BLaER1 (cell line): ENCODE results near the gene HTR3E.

Experiments used
- H3K27ac ChIP-seq: shearing (Covaris generic); formaldehyde crosslinking; 2 replicates; pipeline ENCODE4 v1.8.1; 2022
- H3K27me3 ChIP-seq: shearing (Covaris generic); formaldehyde crosslinking; 2 replicates; pipeline ENCODE4 v1.8.1; 2022
- H3K36me3 ChIP-seq: shearing (Covaris generic); formaldehyde crosslinking; 2 replicates; pipeline ENCODE4 v1.8.1; 2022
- H3K4me1 ChIP-seq: shearing (Covaris generic); formaldehyde crosslinking; 2 replicates; pipeline ENCODE4 v1.8.1; 2022
- H3K4me2 ChIP-seq: shearing (Covaris generic); formaldehyde crosslinking; 2 replicates; pipeline ENCODE4 v1.8.1; 2022
- H3K4me3 ChIP-seq: shearing (Covaris generic); formaldehyde crosslinking; 2 replicates; pipeline ENCODE4 v1.8.1; 2022
- H3K9ac ChIP-seq: shearing (Covaris generic); formaldehyde crosslinking; 2 replicates; pipeline ENCODE4 v1.8.1; 2022
- H3K9me3 ChIP-seq: shearing (Covaris generic); formaldehyde crosslinking; 2 replicates; pipeline ENCODE4 v1.8.1; 2022
- H4K20me1 ChIP-seq: shearing (Covaris generic); formaldehyde crosslinking; 2 replicates; pipeline ENCODE4 v1.8.1; 2022
- Cebpa-rat ChIP-seq: shearing (Covaris generic); IDR thresholded peaks from 2 replicates; pipeline ENCODE4 v1.8.1; 2022

Gene HTR3E

GRCh38 chr3:184073621-184074020 is 23.2 kb upstream of the HTR3E start:
- no peak overlapping the region for H3K27ac ChIP-seq
- H3K4me1 ChIP-seq = no peaks in the 10 kb centered on the region
- no peak for TF ChIP-seq Cebpa-rat
- H3K9ac ChIP-seq = no peak overlapping the region
- no peak overlapping the region for H3K4me2 ChIP-seq
- no peaks in the 10 kb centered on the region for H3K36me3 ChIP-seq
- no peaks in the 10 kb centered on the region for H4K20me1 ChIP-seq
- H3K4me3 ChIP-seq = no peak overlapping the region
- H3K27me3 ChIP-seq = no peaks in the 10 kb centered on the region
- H3K9me3 ChIP-seq = peaks cover 24% of the 10 kb centered on the region

DNA sequence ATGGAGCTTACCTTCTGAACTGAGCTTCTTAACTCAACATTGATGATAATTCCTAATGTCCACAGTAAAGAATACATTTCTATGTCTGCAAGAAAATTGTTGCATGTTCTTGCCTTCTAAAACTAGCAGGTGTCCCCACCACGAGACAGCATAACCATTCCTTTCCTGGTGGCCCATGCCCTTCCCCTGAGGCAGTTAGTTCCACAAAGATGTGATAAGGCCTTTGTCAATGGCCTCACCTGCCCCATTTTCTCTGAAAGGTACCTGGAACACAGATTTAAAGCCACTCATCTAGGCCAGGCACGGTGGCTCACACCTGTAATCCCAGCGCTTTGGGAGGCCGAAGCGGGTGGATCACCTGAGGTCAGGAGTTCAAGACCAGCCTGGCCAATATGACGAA is 21.0 kb upstream of the HTR3E start:
- Histone ChIP-seq H3K27me3 (no peaks in the 10 kb centered on the region), H4K20me1 (no peaks in the 10 kb centered on the region), H3K27ac (no peak overlapping the region), H3K36me3 (no peaks in the 10 kb centered on the region), H3K4me2 (no peak overlapping the region), H3K9me3 (peaks cover 6% of the 10 kb centered on the region), H3K9ac (no peak overlapping the region), H3K4me3 (no peak overlapping the region), H3K4me1 (no peaks in the 10 kb centered on the region)
- no peak for TF ChIP-seq Cebpa-rat

- no peak overlapping the region for H3K9ac ChIP-seq
- H3K4me3 ChIP-seq = no peak overlapping the region
- no peak for TF ChIP-seq Cebpa-rat
- no peaks in the 10 kb centered on the region for H3K36me3 ChIP-seq
- no peaks in the 10 kb centered on the region for H3K27me3 ChIP-seq
- H3K9me3 ChIP-seq = no peaks in the 10 kb centered on the region
- no peaks in the 10 kb centered on the region for H4K20me1 ChIP-seq
- no peak overlapping the region for H3K27ac ChIP-seq
- no peaks in the 10 kb centered on the region for H3K4me1 ChIP-seq
- H3K4me2 ChIP-seq = no peak overlapping the region
Measured at GRCh38 chr3:184077881-184078280, 19.0 kb upstream of the HTR3E start.

- TF ChIP-seq Cebpa-rat = no peak
- Histone ChIP-seq H3K27ac (no peak overlapping the region), H3K36me3 (no peaks in the 10 kb centered on the region), H3K4me3 (no peak overlapping the region), H3K4me2 (no peak overlapping the region), H3K4me1 (no peaks in the 10 kb centered on the region), H3K9me3 (no peaks in the 10 kb centered on the region), H3K9ac (no peak overlapping the region), H3K27me3 (no peaks in the 10 kb centered on the region), H4K20me1 (no peaks in the 10 kb centered on the region)
Measured at GRCh38 chr3:184078851-184079250, 18.0 kb upstream of the HTR3E start.

- no peak overlapping the region for H3K9ac ChIP-seq
- TF ChIP-seq Cebpa-rat = no peak
- H3K36me3 ChIP-seq = no peaks in the 10 kb centered on the region
- no peaks in the 10 kb centered on the region for H3K27me3 ChIP-seq
- no peak overlapping the region for H3K4me3 ChIP-seq
- H3K4me1 ChIP-seq = peaks cover 6% of the 10 kb centered on the region
- H4K20me1 ChIP-seq = no peaks in the 10 kb centered on the region
- H3K9me3 ChIP-seq = no peaks in the 10 kb centered on the region
- no peak overlapping the region for H3K27ac ChIP-seq
- H3K4me2 ChIP-seq = no peak overlapping the region
Measured at GRCh38 chr3:184081116-184081830, 15.6 kb upstream of the HTR3E start.

GRCh38 chr3:184082034-184082433 is 14.8 kb upstream of the HTR3E start:
- no peak overlapping the region for H3K4me2 ChIP-seq
- H3K4me1 ChIP-seq = peaks cover 6% of the 10 kb centered on the region
- H3K36me3 ChIP-seq = no peaks in the 10 kb centered on the region
- H3K27me3 ChIP-seq = no peaks in the 10 kb centered on the region
- no peak for TF ChIP-seq Cebpa-rat
- no peak overlapping the region for H3K4me3 ChIP-seq
- H4K20me1 ChIP-seq = no peaks in the 10 kb centered on the region
- H3K27ac ChIP-seq = no peak overlapping the region
- no peak overlapping the region for H3K9ac ChIP-seq
- H3K9me3 ChIP-seq = no peaks in the 10 kb centered on the region

GRCh38 chr3:184082465-184082864 is 14.4 kb upstream of the HTR3E start:
- no peaks in the 10 kb centered on the region for H4K20me1 ChIP-seq
- no peak for TF ChIP-seq Cebpa-rat
- no peak overlapping the region for H3K9ac ChIP-seq
- H3K4me1 ChIP-seq = peaks cover 6% of the 10 kb centered on the region
- H3K4me2 ChIP-seq = no peak overlapping the region
- no peak overlapping the region for H3K4me3 ChIP-seq
- no peaks in the 10 kb centered on the region for H3K36me3 ChIP-seq
- H3K27me3 ChIP-seq = no peaks in the 10 kb centered on the region
- H3K27ac ChIP-seq = no peak overlapping the region
- H3K9me3 ChIP-seq = no peaks in the 10 kb centered on the region

GRCh38 chr3:184085389-184085852 is 11.4 kb upstream of the HTR3E start:
- Histone ChIP-seq H3K27me3 (no peaks in the 10 kb centered on the region), H3K9ac (no peak overlapping the region), H3K4me3 (no peak overlapping the region), H3K36me3 (no peaks in the 10 kb centered on the region), H4K20me1 (no peaks in the 10 kb centered on the region), H3K27ac (no peak overlapping the region), H3K9me3 (no peaks in the 10 kb centered on the region), H3K4me2 (no peak overlapping the region), H3K4me1 (peaks cover 6% of the 10 kb centered on the region)
- no peak for TF ChIP-seq Cebpa-rat

GRCh38 chr3:184092199-184092598 is 4.7 kb upstream of the HTR3E start:
- H3K9ac ChIP-seq = no peak overlapping the region
- no peak overlapping the region for H3K4me3 ChIP-seq
- no peaks in the 10 kb centered on the region for H3K4me1 ChIP-seq
- H3K27ac ChIP-seq = no peak overlapping the region
- H3K4me2 ChIP-seq = no peak overlapping the region
- no peaks in the 10 kb centered on the region for H4K20me1 ChIP-seq
- TF ChIP-seq Cebpa-rat = no peak
- H3K36me3 ChIP-seq = no peaks in the 10 kb centered on the region
- H3K9me3 ChIP-seq = peaks cover 28% of the 10 kb centered on the region
- H3K27me3 ChIP-seq = no peaks in the 10 kb centered on the region

DNA sequence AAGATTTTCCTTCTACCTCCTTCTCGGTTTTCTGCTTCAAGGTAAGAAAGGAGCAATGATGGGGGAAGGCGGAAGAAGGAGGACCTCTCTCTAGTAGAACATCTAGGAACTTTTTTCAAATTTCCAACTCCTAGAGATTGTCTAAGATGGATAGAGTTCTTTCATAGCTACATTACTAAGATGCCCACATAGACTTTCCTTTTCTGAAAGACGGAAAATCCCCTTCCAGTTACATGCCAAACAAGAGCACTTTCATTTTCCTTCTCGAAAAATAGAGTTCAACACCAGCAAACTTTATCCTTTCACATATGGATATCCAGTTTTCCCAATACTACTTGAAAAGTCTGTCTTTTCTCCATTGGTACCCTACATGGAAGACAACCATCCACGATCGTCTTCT is 692 bp downstream of the HTR3E start:
- Histone ChIP-seq H3K4me2 (no peak overlapping the region), H3K4me3 (no peak overlapping the region), H3K27me3 (no peaks in the 10 kb centered on the region), H3K36me3 (no peaks in the 10 kb centered on the region), H3K9me3 (peaks cover 11% of the 10 kb centered on the region), H3K27ac (no peak overlapping the region), H4K20me1 (no peaks in the 10 kb centered on the region), H3K9ac (no peak overlapping the region), H3K4me1 (no peaks in the 10 kb centered on the region)
- no peak for TF ChIP-seq Cebpa-rat
